Measurements from ENCODE around the gene TIPARP. TPM values are rescaled to one million over a fixed set of nuclear protein-coding genes. Genes with fewer than 3 reads are reported as not detected.

Gene TIPARP
- total and polyA plus RNA-seq, 12 donors = 13.8 to 74.6 (median 23.1) TPM

- H3K4me3 ChIP-seq = no peak overlapping the region
- H3K9me3 ChIP-seq = no peaks in the 10 kb centered on the region
- no peak for DNase-seq
- intact Hi-C loops (cut with DNase I) = loop anchor here in 1 of 10 donors (10.0 kb wide), 1 partner anchor 98 kb away; the partner anchor contains the start of gene LEKR1
- H3K27ac ChIP-seq = no peak overlapping the region
- 86 to 91% methylated on average over 1 of the region's 1 CpG for WGBS, 2 donors
- H3K27me3 ChIP-seq = no peaks in the 10 kb centered on the region
- TF ChIP-seq CTCF (IDR thresholded peaks at IDR 0.05) = no peak
- no peak for ATAC-seq
- H3K4me1 ChIP-seq = peaks cover 0 to 22% (median 8%) of the 10 kb centered on the region in 9 donors
- no peaks in the 10 kb centered on the region for H3K36me3 ChIP-seq
Measured at GRCh38 chr3:156726456-156726855, 52.1 kb downstream of the TIPARP start.

- 77 to 79% methylated on average over 3 of the region's 3 CpGs for WGBS, 2 donors
- Histone ChIP-seq H3K9me3 (no peaks in the 10 kb centered on the region), H3K4me1 (peaks cover 0 to 17% (median 5%) of the 10 kb centered on the region in 9 donors), H3K27me3 (no peaks in the 10 kb centered on the region), H3K36me3 (no peaks in the 10 kb centered on the region), H3K4me3 (no peak overlapping the region), H3K27ac (no peak overlapping the region)
- no peak for TF ChIP-seq CTCF (IDR thresholded peaks at IDR 0.05)
- ATAC-seq = peak in 1 of 8 donors; percentile 17
- no peak for DNase-seq
- intact Hi-C loops (cut with DNase I) = loop anchor here in 1 of 10 donors (10.0 kb wide), 1 partner anchor 97 kb away; the partner anchor contains the start of gene LEKR1
Measured at GRCh38 chr3:156727519-156728205, 53.3 kb downstream of the TIPARP start.

- H3K27ac ChIP-seq = no peak overlapping the region
- intact Hi-C loops (cut with DNase I) = loop anchor here in 1 of 10 donors (10.0 kb wide), 1 partner anchor 96 kb away; the partner anchor contains the start of gene LEKR1
- no peak for DNase-seq
- no peaks in the 10 kb centered on the region for H3K9me3 ChIP-seq
- H3K36me3 ChIP-seq = no peaks in the 10 kb centered on the region
- no peaks in the 10 kb centered on the region for H3K27me3 ChIP-seq
- no peak overlapping the region for H3K4me3 ChIP-seq
- no peak for ATAC-seq
- WGBS, 2 donors = 71 to 86% methylated on average over 7 of the region's 7 CpGs
- H3K4me1 ChIP-seq = peaks cover 0 to 9% (median 2%) of the 10 kb centered on the region in 9 donors
- TF ChIP-seq CTCF (IDR thresholded peaks at IDR 0.05) = no peak
Measured at GRCh38 chr3:156728267-156728985, 54.0 kb downstream of the TIPARP start.

- DNase-seq (no peak), ATAC-seq (peak in 2 of 8 donors; percentile 29 to 52)
- Histone ChIP-seq H3K4me3 (no peak overlapping the region), H3K36me3 (no peaks in the 10 kb centered on the region), H3K4me1 (peaks cover 0 to 7% (median 0%) of the 10 kb centered on the region in 9 donors), H3K27ac (no peak overlapping the region), H3K9me3 (no peaks in the 10 kb centered on the region), H3K27me3 (no peaks in the 10 kb centered on the region)
- TF ChIP-seq CTCF (IDR thresholded peaks at IDR 0.05) = no peak
- WGBS, 2 donors = 52 to 57% methylated on average over 2 of the region's 2 CpGs
- intact Hi-C loops (cut with DNase I) = loop anchor here in 1 of 10 donors (10.0 kb wide), 1 partner anchor 95 kb away; the partner anchor contains the start of gene LEKR1
Measured at GRCh38 chr3:156729460-156730179, 55.2 kb downstream of the TIPARP start.

All from heart right ventricle (tissue), 16 donors.